IMR-90 (cell line): ENCODE measurements around the gene ZFR. TPM values are rescaled to one million over a fixed set of nuclear protein-coding genes. Genes with fewer than 3 reads are reported as not detected.
A peak's percentile ranks its signal among the peaks of the same experiment; 100 is the strongest.

Experiments used
- ATAC-seq: fragments of 200-7000 bp; cut with Tn5 transposase; 2 replicates; pipeline ENCODE4 v1.9.1; 2020; ENCODE audit warnings: low read depth, mild to moderate bottlenecking, moderate library complexity
- BruUV-seq: library from RNA; stranded (reverse); fragments of 400-500 nt; replicated peaks from 2 replicates; lab custom pipeline; 2021; lab: Mats Ljungman, UMichigan
- CTCF ChIA-PET: fragments of 300-600 bp; formaldehyde crosslinking; extraction: SDS; loops from one replicate; lab custom pipeline; 2021; ENCODE audit warnings: antibody characterized with exemption; lab: Yijun Ruan, JAX
- POLR2A ChIA-PET: fragments of 300-600 bp; sonication (Branson Sonifier 250); formaldehyde crosslinking; loops from one replicate; lab custom pipeline; 2022; ENCODE audit warnings: antibody characterized with exemption; ENCODE audit not compliant: unreplicated experiment; lab: Charles Lee
- DNase-seq: peaks from one replicate; pipeline ENCODE4 v3.0.0; 2013
- H2AFZ ChIP-seq: replicated peaks from 2 replicates; pipeline ENCODE3; 2013; ENCODE audit warnings: low read length, mild to moderate bottlenecking; ENCODE audit not compliant: poor library complexity
- H2AK5ac ChIP-seq: 2 replicates; pipeline ENCODE4 v1.6.1; 2013; ENCODE audit warnings: low read depth, low read length, inconsistent platforms
- H2AK9ac ChIP-seq: replicated peaks from 2 replicates; pipeline ENCODE3; 2013; ENCODE audit warnings: mild to moderate bottlenecking, low read depth, low read length, moderate library complexity; ENCODE audit not compliant: poor library complexity
- H2BK120ac ChIP-seq: 2 replicates; pipeline ENCODE4 v1.6.1; 2013; ENCODE audit warnings: low read depth, low read length, inconsistent platforms
- H2BK15ac ChIP-seq: 3 replicates; pipeline ENCODE4 v1.6.1; 2013; ENCODE audit warnings: low read depth, low read length, inconsistent platforms
- H2BK20ac ChIP-seq: 2 replicates; pipeline ENCODE4 v1.6.1; 2013; ENCODE audit warnings: low read depth, mild to moderate bottlenecking, inconsistent platforms, low read length, moderate library complexity
- H2BK5ac ChIP-seq: 2 replicates; pipeline ENCODE4 v1.6.1; 2013; ENCODE audit warnings: mild to moderate bottlenecking, low read depth, low read length, inconsistent platforms; ENCODE audit not compliant: poor library complexity, severe bottlenecking
- H3K14ac ChIP-seq: replicated peaks from 2 replicates; pipeline ENCODE4 v1.6.1; 2013; ENCODE audit warnings: low read depth, low read length, inconsistent platforms
- H3K18ac ChIP-seq: 2 replicates; pipeline ENCODE4 v1.6.1; 2013; ENCODE audit warnings: low read depth, low read length, control low read depth
- H3K23ac ChIP-seq: 2 replicates; pipeline ENCODE4 v1.6.1; 2013; ENCODE audit warnings: low read depth, low read length, inconsistent platforms
- H3K27ac ChIP-seq: 2 replicates; pipeline ENCODE4 v1.5.1; 2013; ENCODE audit warnings: mild to moderate bottlenecking, control low read depth, low read length; ENCODE audit not compliant: insufficient read depth
- H3K27me3 ChIP-seq: 2 replicates; pipeline ENCODE4 v1.6.1; 2013; ENCODE audit warnings: low read length; ENCODE audit not compliant: control insufficient read depth, insufficient read depth
- H3K36me3 ChIP-seq: 2 replicates; pipeline ENCODE4 v1.6.1; 2013; ENCODE audit warnings: low read length, mixed read lengths; ENCODE audit not compliant: control insufficient read depth, insufficient read depth
- H3K4ac ChIP-seq: 2 replicates; pipeline ENCODE4 v1.6.1; 2013; ENCODE audit warnings: low read depth, low read length, inconsistent platforms
- H3K4me1 ChIP-seq: 2 replicates; pipeline ENCODE4 v1.6.1; 2013; ENCODE audit warnings: low read length, mixed read lengths; ENCODE audit not compliant: control insufficient read depth, insufficient read depth
- H3K4me2 ChIP-seq: 2 replicates; pipeline ENCODE4 v1.6.1; 2013; ENCODE audit warnings: low read depth, mild to moderate bottlenecking, control low read depth, low read length, moderate library complexity
- H3K4me3 ChIP-seq: 2 replicates; pipeline ENCODE4 v1.5.1; 2013; ENCODE audit warnings: low read depth, mild to moderate bottlenecking, control low read depth, low read length, moderate library complexity; ENCODE audit not compliant: insufficient read depth
- H3K56ac ChIP-seq: 2 replicates; pipeline ENCODE4 v1.6.1; 2013; ENCODE audit warnings: low read length, inconsistent platforms; ENCODE audit not compliant: insufficient read depth; ENCODE audit errors: extremely low read depth
- H3K79me1 ChIP-seq, 2 experiments: 2 replicates each; pipeline ENCODE4 v1.6.1; 2013; ENCODE audit warnings: low read length in 2 of 2, inconsistent platforms in 1 of 2, low read depth in 1 of 2
- H3K9ac ChIP-seq: 2 replicates; pipeline ENCODE4 v1.6.1; 2013; ENCODE audit warnings: low read depth, low read length, control low read depth
- H3K9me1 ChIP-seq: 2 replicates; pipeline ENCODE4 v1.6.1; 2013; ENCODE audit warnings: low read length, inconsistent platforms; ENCODE audit not compliant: insufficient read depth
- H3K9me3 ChIP-seq: 2 replicates; pipeline ENCODE4 v1.6.1; 2013; ENCODE audit warnings: low read length; ENCODE audit not compliant: control insufficient read depth, insufficient read depth
- H4K20me1 ChIP-seq: 2 replicates; pipeline ENCODE4 v1.6.1; 2013; ENCODE audit warnings: low read length, inconsistent platforms; ENCODE audit not compliant: insufficient read depth
- H4K5ac ChIP-seq: 2 replicates; pipeline ENCODE4 v1.6.1; 2013; ENCODE audit warnings: mild to moderate bottlenecking, low read depth, low read length, control low read depth
- H4K8ac ChIP-seq, 2 experiments: 2 replicates each; pipeline ENCODE4 v1.6.1; 2013; ENCODE audit warnings: low read depth in 2 of 2, low read length in 2 of 2, control low read depth in 1 of 2, inconsistent platforms in 1 of 2
- H4K91ac ChIP-seq: 2 replicates; pipeline ENCODE4 v1.6.1; 2013; ENCODE audit warnings: low read depth, low read length, inconsistent platforms; ENCODE audit not compliant: insufficient read depth
- BHLHE40 ChIP-seq: fragments of 150-350 bp; IDR thresholded peaks from 2 replicates; pipeline ENCODE4 v1.6.1; 2016; ENCODE audit warnings: mild to moderate bottlenecking, low read depth, low read length
- CEBPB ChIP-seq: IDR thresholded peaks from 2 replicates; pipeline ENCODE4 v1.6.1; 2012; ENCODE audit warnings: low read depth, low read length, improper control_type of control experiment
- CHD1 ChIP-seq: IDR thresholded peaks from 2 replicates; pipeline ENCODE4 v1.6.1; 2012; ENCODE audit warnings: low read depth, low read length, improper control_type of control experiment
- FOS ChIP-seq: fragments of 150-350 bp; IDR thresholded peaks from 2 replicates; pipeline ENCODE4 v1.6.1; 2016; ENCODE audit warnings: low read depth, low read length
- MAFK ChIP-seq: IDR thresholded peaks from 2 replicates; pipeline ENCODE4 v1.6.1; 2012; ENCODE audit warnings: low read depth, low read length, improper control_type of control experiment
- MAZ ChIP-seq: IDR thresholded peaks from 2 replicates; pipeline ENCODE4 v1.6.1; 2012; ENCODE audit warnings: low read depth, mild to moderate bottlenecking, low read length, improper control_type of control experiment, moderate library complexity, borderline replicate concordance
- MXI1 ChIP-seq: IDR thresholded peaks from 2 replicates; pipeline ENCODE4 v1.6.1; 2012; ENCODE audit warnings: low read depth, mild to moderate bottlenecking, low read length, moderate library complexity, borderline replicate concordance
- NFE2L2 ChIP-seq: fragments of 150-350 bp; IDR thresholded peaks from 2 replicates; pipeline ENCODE4 v1.6.1; 2016; ENCODE audit warnings: low read depth, mild to moderate bottlenecking, low read length
- POLR2A ChIP-seq: IDR thresholded peaks from 2 replicates; pipeline ENCODE4 v1.6.1; 2012; ENCODE audit warnings: mild to moderate bottlenecking, low read depth, low read length
- RAD21 ChIP-seq: IDR thresholded peaks from 2 replicates; pipeline ENCODE4 v1.6.1; 2012; ENCODE audit warnings: low read length, improper control_type of control experiment
- RCOR1 ChIP-seq: IDR thresholded peaks from 2 replicates; pipeline ENCODE4 v1.6.1; 2012; ENCODE audit warnings: mild to moderate bottlenecking, low read length, improper control_type of control experiment; ENCODE audit not compliant: insufficient replicate concordance
- RFX5 ChIP-seq: IDR thresholded peaks from 2 replicates; pipeline ENCODE4 v1.8.0; 2012; ENCODE audit warnings: low read depth, mild to moderate bottlenecking, low read length, moderate library complexity
- SMC3 ChIP-seq: fragments of 150-350 bp; IDR thresholded peaks from 2 replicates; pipeline ENCODE4 v1.6.1; 2016; ENCODE audit warnings: low read depth, mild to moderate bottlenecking, antibody characterized with exemption, low read length, moderate library complexity
- WGBS, 2 experiments: methylation state at CpG; one replicate each; pipeline versions ENCODE4 v1.1.5 to v1.1.7; 2013; ENCODE audit warnings: missing lambda C conversion rate in 2 of 2; ENCODE audit not compliant: insufficient read length in 1 of 2; ENCODE audit errors: extremely low coverage in 2 of 2; 5-methylcytosine and 5-hydroxymethylcytosine counted together
- dilution Hi-C: fragments of 300-500 bp; cut with HindIII; formaldehyde crosslinking; loops from one replicate; pipeline ENCODE4 v1.14.3; 2018; ENCODE audit warnings: low sequenced_read_pairs; ENCODE audit not compliant: unreplicated experiment
- in situ Hi-C: fragments of 300-500 bp; cut with MboI; formaldehyde crosslinking; loops from 3 replicates; pipeline ENCODE4 v1.14.3; 2019; ENCODE audit warnings: low sequenced_read_pairs, inconsistent platforms, mixed read lengths
- intact Hi-C: fragments of 100-400 bp; cut with micrococcal nuclease; formaldehyde crosslinking; loops from 2 replicates; pipeline ENCODE4 v1.10.0; 2022
- polyA plus RNA-seq, 3 experiments: library from polyadenylated mRNA; depleted of rRNA; stranded (reverse); fragments of >200 nt; gene quantifications; 2 replicates each; pipeline ENCODE4 v1.2.3, GENCODE V29; 2012; ENCODE audit warnings: low replicate concordance in 1 of 3
- total RNA-seq: library from RNA; depleted of rRNA; stranded (reverse); fragments of >200 nt; gene quantifications from 2 replicates; pipeline ENCODE4 v1.2.3, GENCODE V29; 2012
- TF ChIP-seq, protein P1 (sequence below): fragments of 150-350 bp; IDR thresholded peaks from 2 replicates; pipeline ENCODE4 v1.6.1; 2016; ENCODE audit warnings: low read depth, mild to moderate bottlenecking, low read length, moderate library complexity, borderline replicate concordance
- TF ChIP-seq, protein P2 (sequence below): conservative IDR thresholded peaks from 2 replicates; pipeline ENCODE4 v1.5.1; 2012; ENCODE audit warnings: mild to moderate bottlenecking, low read depth, low read length, improper control_type of control experiment
- TF ChIP-seq, protein P3 (sequence below): fragments of 150-350 bp; IDR thresholded peaks from 2 replicates; pipeline ENCODE4 v1.6.1; 2017; ENCODE audit warnings: mild to moderate bottlenecking, antibody characterized with exemption, low read length, low read depth

Gene ZFR
- total and polyA plus RNA-seq, 2 of the 4 experiments (the other 2 are of a cell fraction), result 30.4 to 81.4 TPM

DNA sequence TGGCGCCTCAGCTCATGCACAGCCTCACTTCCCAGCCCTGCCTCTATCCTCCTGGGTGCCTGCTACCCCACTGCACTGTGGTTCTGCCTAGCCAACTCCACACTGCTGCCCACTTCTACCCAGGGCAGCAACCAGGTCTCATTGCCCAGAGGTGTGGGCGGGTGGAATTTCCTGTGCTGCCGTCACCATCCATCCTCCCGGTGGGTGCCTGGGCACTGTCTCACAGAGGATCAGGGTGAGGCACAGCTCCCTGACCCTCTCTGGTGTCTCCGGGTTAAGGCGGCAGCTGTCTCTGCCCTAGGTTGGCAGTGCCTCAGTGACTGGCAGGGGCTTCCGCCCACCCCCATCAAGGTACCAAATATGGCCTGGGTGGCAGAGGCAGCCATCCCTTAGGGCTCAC lies 127.5 kb downstream of the ZFR start:
- Histone ChIP-seq H3K27me3 (no peaks in the 10 kb centered on the region), H3K9me3 (peaks cover 7% of the 10 kb centered on the region), H4K5ac (no peak overlapping the region), H3K4me3 (no peak overlapping the region), H3K18ac (no peak overlapping the region), H3K4me2 (no peak overlapping the region), H2AK5ac (no peak overlapping the region), H3K23ac (no peak overlapping the region), H3K14ac (no peak overlapping the region), H3K27ac (no peak overlapping the region), H4K8ac (no peak overlapping the region), H3K79me1 (peaks cover under 1 to 2% of the 10 kb centered on the region in 2 experiments; a peak in 2 of 4 replicates), H2BK5ac (no peak overlapping the region), H2BK20ac (no peak overlapping the region), H4K91ac (no peak overlapping the region), H2BK120ac (no peak overlapping the region), H3K4ac (no peak overlapping the region), H3K9me1 (no peaks in the 10 kb centered on the region), H2BK15ac (no peak overlapping the region), H3K36me3 (no peaks in the 10 kb centered on the region), H2AFZ (no peak overlapping the region), H3K56ac (no peak overlapping the region), H3K4me1 (no peaks in the 10 kb centered on the region), H4K20me1 (no peaks in the 10 kb centered on the region), H3K9ac (no peak overlapping the region), H2AK9ac (peak overlapping the region; percentile 75)
- CTCF ChIA-PET, result no interaction called here
- TF ChIP-seq, protein P1, sequence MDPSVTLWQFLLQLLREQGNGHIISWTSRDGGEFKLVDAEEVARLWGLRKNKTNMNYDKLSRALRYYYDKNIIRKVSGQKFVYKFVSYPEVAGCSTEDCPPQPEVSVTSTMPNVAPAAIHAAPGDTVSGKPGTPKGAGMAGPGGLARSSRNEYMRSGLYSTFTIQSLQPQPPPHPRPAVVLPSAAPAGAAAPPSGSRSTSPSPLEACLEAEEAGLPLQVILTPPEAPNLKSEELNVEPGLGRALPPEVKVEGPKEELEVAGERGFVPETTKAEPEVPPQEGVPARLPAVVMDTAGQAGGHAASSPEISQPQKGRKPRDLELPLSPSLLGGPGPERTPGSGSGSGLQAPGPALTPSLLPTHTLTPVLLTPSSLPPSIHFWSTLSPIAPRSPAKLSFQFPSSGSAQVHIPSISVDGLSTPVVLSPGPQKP, result no peak
- TF ChIP-seq FOS, result no peak
- no peak for TF ChIP-seq MAFK
- TF ChIP-seq, protein P2, sequence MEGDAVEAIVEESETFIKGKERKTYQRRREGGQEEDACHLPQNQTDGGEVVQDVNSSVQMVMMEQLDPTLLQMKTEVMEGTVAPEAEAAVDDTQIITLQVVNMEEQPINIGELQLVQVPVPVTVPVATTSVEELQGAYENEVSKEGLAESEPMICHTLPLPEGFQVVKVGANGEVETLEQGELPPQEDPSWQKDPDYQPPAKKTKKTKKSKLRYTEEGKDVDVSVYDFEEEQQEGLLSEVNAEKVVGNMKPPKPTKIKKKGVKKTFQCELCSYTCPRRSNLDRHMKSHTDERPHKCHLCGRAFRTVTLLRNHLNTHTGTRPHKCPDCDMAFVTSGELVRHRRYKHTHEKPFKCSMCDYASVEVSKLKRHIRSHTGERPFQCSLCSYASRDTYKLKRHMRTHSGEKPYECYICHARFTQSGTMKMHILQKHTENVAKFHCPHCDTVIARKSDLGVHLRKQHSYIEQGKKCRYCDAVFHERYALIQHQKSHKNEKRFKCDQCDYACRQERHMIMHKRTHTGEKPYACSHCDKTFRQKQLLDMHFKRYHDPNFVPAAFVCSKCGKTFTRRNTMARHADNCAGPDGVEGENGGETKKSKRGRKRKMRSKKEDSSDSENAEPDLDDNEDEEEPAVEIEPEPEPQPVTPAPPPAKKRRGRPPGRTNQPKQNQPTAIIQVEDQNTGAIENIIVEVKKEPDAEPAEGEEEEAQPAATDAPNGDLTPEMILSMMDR, result no peak
- TF ChIP-seq MAZ, result no peak
- TF ChIP-seq, protein P3, sequence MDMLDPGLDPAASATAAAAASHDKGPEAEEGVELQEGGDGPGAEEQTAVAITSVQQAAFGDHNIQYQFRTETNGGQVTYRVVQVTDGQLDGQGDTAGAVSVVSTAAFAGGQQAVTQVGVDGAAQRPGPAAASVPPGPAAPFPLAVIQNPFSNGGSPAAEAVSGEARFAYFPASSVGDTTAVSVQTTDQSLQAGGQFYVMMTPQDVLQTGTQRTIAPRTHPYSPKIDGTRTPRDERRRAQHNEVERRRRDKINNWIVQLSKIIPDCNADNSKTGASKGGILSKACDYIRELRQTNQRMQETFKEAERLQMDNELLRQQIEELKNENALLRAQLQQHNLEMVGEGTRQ, result no peak
- no peak for TF ChIP-seq NFE2L2
- TF ChIP-seq RCOR1, result no peak
- no peak for TF ChIP-seq POLR2A
- TF ChIP-seq SMC3, result no peak
- no peak for TF ChIP-seq BHLHE40
- TF ChIP-seq CHD1, result no peak
- TF ChIP-seq RAD21, result no peak
- no peak for TF ChIP-seq MXI1
- TF ChIP-seq RFX5, result no peak
- TF ChIP-seq CEBPB, result no peak
- WGBS, 2 experiments, result 82% methylated on average over 2 of the region's 7 CpGs; no CpG with 5 or more reads in 1 of the 2 experiments
- no peak for ATAC-seq
- dilution Hi-C loops, result no loop called here
- POLR2A ChIA-PET, result no interaction called here
- DNase-seq, result no peak
- intact Hi-C loops, result no loop called here
- BruUV-seq, result no TSS peak
- in situ Hi-C loops, result no loop called here
